Prostate gland (tissue), 2 donors: ENCODE data around the gene RNF217.

Source experiments
- CTCF ChIP-seq, 4 experiments: fragments of 200-600 bp in 2 of 4; fragments of 450-650 bp in 2 of 4; sonication (generic) in 2 of 4; IDR thresholded peaks; 1 replicate in 3 of 4; 2 replicates in 1 of 4; pipeline ENCODE4 v1.5.1; 2016 to 2019; ENCODE audit warnings: antibody characterized with exemption in 4 of 4, mild to moderate bottlenecking in 2 of 4, moderate library complexity in 2 of 4
- POLR2A ChIP-seq: fragments of 450-650 bp; IDR thresholded peaks from one replicate; pipeline ENCODE4 v1.6.1; 2016; ENCODE audit warnings: antibody characterized with exemption, mild to moderate bottlenecking
- POLR2AphosphoS5 ChIP-seq: sonication (generic); formaldehyde crosslinking; IDR thresholded peaks from one replicate; pipeline ENCODE4 v1.6.1; 2017; ENCODE audit warnings: antibody characterized with exemption

- TF ChIP-seq POLR2A: no peak
- no peak for TF ChIP-seq POLR2AphosphoS5
- TF ChIP-seq CTCF (IDR thresholded peaks at IDR 0.05): no peak
These were observed 92.1 kb downstream of the RNF217 start for GRCh38 chr6:125054331-125054730.
